Measurements from ENCODE around the gene GCSH.
"Not testable (repeated sequence)": the region's sequence is repeated elsewhere in the genome, so short reads cannot be mapped to it uniquely, and the experiment has no call there.

GCSH gene

DNA sequence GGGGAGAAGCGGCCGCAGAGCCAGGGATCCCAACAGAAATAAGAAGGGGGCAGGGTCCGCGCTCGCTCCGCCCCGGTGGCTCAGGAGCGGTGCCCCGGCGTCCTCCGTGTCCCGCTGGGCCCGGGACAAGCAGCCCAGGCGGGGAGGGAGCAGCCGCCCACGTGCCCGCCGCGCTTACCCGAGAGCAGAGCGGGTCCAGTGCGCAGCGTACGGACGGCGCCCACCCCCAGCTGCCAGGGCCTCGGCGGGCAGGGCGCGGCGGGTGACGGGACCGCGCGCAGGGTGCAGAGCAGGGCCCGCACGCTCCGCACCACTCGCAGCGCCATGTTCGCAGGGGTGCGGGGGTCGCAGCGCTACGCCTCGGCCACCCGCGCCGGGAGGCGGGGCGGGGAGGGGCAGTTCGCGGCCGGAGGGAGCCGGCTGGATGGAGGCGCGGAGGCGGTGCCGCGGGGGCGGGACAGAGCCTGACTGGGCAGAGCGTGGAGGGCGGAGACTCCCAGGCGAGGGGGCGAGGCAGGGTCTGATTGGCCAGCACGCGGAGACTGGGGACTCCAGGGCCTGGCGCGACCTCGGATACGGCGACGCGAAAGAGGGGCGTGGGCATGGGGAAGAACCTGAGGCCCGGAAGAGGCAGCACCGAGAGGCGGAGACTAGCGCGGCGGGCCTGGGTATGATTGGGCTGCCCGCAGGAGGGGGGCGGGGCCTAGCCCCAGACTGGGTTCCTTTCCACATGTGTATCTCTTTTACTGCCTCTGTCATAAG, at the start of gene GCSH:
Gene GCSH, minus strand, starts transcription at position 443 of the 762 bp plus-strand sequence. Its CDS starts 117 bp downstream, at position 326.
- peak; percentile 97 for DNase-seq

DNA sequence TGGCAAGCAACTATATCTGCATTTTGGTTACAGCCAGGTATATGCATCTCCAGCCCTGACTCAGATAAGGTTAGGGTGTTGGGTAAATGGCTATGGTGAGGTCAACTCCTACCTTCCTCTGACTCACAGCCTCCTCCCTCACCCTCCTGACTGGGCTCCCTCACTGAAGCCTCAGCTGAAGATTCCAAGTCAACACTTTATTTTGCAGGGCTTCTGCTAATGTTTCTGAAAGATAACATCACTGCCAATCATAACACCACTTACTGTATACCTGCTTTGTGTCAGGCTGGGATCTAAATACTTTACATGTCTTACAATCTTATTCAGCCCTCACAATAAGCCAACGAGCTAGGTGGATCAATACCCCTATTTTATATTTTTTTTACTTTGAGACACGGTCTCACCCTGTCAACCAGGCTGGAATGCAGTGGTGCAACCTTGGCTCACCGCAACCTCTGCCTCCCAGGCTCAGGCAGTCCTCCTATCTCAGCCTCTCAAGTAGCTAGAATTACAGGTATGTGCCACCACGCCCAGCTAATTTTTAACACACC, 47.8 kb upstream of the GCSH start:
- no peak for DNase-seq

DNA sequence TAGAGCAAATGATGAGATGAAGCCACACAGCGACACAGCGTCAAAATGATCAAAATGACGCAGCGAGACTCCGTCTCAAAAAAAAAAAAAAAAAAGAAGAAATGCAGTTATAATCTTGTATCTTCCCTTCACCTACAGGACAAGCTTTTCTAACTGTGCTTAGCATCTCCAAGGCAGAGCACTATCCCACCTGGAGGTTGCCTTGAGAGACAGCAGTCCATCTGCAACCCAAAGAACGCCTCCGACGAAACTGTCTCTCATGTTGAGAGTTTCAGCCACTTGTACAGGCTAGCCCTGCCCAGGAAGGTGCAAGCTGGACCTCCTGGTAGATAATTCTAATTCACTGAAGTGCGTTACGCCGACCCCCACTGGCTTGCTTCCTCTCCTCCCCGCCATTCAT, 46.7 kb upstream of the GCSH start:
- DNase-seq = no peak

DNA sequence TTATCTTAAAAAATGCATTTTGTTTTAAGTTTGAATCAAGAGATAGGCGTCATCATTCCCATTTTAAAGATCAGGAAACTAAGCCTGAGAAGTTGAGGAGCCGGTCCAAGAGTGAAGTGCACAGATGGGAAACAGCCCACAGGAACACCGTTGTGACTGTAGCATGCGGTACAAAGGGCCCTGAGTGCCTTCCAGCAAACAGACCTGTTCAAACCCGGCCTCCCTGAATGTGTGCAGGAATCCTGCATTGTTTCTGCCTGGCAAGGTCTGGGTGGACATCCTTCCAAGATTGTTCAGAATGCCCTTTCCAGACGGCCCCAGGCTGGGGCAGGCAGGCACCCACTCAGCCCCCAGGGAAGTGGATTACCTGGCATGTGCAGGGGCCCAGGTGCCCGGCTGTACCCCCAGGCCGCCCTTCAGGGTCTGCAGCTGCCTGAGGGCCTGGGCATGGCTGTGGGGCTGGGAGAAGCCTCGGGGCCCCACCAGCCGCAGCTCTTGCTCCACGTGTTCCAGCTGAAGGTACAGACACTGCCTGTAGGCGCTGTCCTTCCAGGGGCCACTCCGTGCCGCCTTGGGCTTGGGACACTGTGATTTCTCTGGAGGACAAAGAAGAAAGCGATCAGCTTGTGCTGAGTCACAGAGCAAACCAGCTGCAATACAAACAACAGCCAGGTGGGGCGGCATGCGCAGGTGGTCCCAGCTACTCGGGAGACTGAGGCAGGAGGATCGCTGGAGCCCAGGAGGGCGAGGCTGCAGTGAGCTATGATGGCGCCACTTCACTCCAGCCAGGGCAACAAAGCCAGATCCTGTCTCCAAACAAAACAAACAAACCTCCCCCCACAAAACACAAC, 45.0 kb upstream of the GCSH start:
- DNase-seq = no peak

DNA sequence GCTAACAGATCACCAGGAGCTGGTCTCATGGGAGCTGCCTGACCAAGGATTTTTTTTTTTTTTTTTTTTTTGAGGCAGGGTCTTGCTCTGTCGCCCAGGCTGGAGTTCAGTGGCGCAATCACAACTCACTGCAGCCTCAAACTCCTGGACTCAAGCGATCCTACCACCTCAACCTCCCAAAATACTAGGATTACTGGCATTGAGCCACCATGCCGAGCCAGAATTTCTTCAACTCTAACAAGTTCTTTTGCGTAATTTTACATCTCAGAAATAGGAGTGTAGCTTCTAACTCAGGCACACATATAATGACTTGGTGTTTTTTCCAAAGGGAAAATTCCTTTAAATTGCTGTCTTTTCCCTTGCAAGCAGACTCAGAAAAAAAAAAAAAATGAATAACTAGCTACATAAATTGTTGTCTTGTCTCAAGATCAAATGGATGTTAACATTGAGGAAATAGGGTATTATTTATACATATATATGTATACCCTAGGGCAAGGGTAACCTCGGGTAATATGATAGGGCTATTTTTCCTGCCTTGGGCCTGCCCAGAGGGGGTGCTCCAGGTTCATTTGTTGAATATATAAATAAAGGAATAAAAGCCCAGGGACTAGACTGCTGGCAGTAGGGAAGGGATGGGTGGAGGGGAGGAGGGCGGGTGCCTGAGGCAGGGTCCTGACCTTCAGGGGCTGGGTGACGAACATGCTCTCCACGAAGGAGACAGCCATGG, 42.8 kb upstream of the GCSH start:
- no peak for DNase-seq

DNA sequence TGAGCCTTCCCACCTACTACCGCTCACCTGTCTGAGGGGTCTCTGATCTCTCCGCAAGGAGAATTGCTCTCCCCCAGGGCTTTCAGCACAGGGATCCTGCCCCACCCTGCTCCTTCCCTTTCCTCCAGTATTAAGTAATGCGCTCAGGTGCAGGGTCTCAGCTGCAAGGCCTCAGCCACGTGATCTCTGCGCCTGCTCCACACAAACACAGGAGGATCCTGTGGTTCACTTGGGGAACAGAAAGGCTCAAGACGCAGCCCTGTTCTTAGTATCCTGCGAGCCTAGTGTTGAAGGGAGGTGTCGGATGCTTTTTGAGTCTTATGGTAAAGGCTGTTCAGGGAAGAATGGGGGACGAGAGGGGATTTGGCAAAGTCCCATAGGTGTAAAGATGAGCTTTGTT, 41.6 kb upstream of the GCSH start:
- DNase-seq = no peak

DNA sequence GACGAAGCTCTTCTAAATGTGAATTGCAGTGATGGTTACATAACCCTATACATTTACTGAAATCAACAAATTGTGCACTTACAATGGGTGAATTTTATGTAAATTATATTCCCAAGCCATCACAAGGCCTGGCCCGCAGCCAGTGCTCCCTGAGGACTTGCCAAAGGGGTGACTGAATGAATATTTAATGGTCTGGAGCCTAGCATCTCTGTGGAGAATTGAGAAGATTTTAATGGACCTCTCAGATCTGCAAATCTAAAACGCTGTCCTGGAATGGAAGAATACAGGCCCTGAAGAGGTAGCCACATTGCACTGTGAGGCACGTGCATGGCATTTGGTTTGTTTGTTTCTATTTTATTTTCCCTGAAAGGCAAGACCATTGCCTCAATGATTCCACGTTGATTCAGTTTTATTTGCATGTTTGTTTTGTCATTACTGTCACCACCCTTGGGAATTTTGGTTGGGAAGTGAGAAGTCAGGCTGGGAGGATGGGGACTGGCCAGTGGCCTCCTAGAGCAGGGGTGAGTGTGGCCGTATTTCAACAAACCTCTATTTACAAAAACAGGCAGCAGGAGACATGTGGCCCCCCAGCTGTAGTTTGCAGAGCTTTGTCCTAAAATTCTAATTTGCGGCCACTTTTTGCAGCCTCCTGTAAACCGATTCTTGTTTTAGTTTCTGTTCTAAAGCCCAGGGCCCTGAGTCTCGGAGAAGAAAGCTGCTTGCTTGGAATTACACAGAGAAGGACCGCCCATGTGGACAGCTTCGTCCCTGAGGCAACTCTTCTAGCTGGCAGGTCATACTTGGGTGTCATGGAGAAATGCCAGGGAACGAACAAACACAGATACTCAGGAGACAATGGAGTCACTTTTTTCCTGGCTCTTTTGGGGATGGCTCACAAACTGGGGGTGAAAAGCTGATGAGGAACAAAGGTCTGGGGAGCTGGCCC, 40.5 kb upstream of the GCSH start:
- no peak for DNase-seq

DNA sequence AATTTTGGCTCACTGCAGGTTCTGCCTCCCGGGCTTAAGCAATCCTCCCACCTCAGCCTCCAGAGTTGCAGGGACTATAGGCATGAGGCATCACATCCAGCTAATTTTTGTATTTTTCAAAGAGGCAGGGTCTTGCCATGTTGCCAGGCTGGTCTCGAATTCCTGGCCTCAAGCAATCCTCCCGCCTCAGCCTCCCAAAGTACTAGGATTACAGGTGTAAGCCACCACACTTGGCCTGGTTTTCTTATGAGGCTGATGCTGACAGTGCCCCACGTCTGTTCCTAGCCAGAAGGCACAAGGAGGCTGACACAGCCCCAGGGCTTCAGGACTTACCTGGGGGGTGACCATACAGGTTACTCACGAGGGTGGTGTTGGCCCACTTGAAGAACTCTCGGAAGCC, 33.9 kb upstream of the GCSH start:
- no peak for DNase-seq

DNA sequence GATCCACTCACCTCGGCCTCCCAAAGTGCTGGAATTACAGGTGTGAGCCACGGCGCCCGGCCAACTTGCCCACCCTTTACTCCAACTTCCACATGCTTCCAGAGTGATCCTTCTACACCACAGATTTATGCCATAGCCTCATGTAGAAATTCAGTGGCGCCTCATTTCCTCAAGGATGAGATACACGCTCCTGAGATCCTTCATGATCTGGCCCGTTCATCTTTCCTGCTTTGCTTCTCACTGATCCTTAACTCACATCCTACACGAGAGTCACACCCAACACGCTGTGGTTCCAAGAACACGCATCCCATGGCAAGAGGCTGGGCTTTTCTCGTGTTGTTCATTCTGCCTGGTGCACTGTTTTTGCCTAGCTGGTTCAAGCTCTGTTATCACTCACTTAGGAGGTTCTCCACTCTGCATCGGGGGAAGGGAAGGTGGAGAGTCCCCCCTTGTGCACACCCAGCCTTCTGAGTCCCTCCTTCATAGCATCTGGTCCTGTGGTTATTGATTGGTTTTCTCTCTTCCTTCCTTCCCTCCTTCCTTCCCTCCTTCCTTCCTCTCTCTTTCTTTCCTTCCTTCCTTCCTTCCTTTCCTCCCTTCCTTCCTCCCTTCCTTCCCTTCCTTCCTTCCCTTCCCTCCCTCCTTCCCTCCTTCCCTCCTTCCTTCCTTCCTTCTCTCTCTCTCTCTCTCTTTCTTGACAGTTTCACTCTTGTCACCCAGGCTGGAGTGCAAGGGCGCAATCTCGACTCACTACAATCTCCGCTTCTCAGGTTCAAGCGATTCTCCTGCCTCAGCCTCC, 32.7 kb upstream of the GCSH start:
- DNase-seq = no peak

DNA sequence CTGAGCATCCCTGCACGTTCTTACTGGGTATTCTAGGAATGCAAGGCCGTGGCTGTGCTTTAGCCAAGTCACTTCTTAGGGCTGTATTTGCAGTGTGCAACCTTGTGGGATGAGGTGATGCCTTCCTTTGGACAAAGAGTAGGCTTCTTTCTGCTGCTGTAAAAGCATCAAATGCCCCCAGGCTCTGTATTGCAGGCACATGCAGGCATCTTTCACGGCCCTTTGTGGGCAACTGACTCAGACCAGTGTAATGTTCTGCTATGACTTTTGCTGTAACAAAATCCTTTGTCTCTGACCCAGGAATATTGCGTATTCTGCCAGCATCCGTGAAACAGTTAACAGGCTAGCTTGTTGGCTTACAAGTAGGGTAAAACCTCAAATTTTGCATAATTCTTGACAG, 30.9 kb upstream of the GCSH start:
- DNase-seq = no peak

DNA sequence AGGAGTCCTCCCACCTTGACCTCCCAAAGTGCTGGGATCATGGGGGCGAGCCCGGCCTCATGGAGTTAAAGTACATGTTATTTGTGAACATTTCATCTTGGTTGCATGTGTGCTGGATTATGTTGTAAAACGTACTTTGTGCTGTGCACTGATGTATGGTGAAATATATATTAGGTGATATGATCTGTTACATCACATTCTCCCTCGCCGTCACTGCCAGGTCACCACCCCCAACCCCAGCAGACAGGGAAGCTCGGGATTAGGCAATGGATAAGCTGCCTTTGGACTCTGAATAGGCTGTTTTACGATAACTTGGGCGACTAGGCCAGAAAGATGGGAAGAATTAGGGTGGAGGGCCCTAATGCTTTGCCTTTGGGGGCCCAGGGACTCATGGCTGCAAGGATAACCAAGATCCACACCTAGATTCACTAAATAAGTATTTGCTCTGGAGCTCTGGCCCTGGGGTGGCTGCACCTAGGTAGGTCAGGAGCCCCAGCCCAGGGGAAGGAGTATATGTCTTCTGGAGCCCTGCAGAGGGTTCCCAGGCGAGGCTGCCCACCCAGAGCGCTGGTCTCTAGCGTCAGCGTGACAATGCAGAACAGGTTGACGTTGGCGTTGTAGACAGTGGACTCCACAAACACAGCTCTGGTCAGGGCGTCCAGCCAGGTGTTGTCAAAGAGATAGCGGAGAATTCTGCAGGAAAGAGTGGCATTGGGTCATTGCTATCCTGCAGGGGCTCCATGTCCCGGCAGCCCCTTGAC, 27.1 kb upstream of the GCSH start:
- no peak for DNase-seq

DNA sequence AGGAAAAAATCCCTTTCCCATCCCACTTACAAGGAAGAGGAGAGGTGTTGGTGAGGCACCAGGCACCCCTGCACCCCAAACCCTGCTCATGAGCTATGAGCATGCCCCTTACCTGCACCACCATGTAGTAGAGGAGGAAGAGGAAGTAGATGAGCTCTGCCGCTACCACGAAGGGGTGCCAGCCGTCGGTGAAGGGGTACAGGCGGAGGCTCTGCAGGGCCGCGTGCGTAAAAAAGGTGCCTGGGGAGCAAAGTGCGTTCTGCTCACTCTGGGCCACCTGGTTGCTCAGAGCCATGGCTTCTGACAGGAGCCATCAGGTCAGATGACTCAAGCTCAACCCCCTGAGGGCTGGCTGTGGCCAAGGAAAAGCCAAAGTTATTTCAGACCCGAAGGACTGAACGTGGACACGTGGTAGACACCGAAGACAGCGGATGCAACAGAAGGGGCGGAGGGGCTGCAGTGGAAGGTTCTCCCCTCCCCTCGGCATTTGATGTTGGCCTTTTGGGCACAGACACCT, 25.3 kb upstream of the GCSH start:
- DNase-seq = no peak

DNA sequence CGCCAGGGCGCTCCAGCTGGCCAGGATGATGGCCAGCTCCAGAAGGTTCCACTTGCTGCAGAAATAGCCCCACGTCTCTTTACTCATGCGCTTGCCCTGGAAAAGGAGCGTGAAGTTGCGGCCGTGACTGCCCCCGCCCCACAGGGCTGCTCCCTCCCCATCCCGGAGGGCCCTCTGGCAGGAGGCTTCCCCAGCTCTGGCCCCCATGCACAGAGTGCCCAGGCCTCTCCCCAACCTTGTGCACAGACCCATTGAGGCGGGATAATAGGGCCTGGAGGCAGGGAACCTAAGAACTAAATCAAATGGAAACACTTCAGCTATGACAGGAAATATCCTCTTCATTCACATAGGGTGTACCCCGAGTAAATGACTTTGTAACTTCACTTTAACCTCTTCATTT, 21.2 kb upstream of the GCSH start:
- DNase-seq = no peak

DNA sequence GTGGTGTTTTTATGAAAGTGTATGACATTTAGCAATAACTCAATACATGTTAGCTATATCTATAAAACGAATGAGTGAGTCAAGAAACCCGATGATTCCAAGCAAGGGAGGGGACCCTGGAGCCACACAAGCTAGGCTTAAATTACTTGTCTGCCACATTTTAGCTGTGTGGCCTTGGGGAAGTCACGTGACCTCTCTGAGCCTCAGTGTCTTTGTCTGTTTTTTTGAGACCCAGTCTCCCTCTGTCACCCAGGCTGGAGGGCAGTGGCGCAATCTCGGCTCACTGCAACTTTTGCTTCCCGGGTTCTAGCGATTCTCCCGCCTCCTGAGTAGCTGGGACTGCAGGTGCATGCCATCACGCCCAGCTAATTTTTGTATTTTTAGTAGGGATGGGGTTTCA, 20.1 kb upstream of the GCSH start:
- no peak for DNase-seq

DNA sequence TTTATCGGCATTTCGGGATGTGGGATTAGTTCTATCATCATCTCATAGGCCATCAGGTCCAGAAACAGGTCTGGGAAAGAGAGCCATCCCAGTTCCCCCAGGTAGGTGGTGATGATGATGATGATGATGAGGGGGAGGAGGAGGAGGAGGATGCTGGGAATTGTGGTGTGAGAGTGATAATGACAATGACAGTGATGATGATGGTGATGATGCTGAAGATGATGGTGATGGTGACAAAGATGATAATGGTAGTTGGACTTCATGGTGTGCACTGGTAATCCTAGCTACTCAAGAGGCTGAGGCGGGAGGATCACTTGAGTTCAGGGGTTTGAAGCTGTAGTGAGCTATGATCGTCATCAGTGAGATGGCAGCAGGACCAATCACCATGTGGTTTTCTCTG, 16.3 kb upstream of the GCSH start:
- DNase-seq = no peak

DNA sequence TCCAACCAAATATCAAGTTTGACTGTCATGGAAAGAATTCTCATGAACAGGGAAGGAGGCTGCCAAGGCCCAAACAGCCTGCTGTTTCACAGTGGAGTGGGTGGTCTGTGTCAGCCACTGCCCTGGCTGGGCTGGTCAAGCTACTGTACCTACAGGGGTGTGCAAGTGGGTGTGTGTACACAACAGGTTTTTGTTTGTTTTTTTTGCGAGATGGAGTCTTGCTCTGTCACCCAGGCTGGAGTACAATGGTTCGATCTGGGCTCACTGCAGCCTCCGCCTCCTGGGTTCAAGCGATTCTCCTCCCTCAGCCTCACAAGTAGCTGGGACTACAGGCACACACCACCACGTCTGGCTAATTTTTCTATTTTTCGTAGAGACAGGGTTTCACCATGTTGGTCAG, 13.1 kb upstream of the GCSH start:
- not testable (repeated sequence) for DNase-seq

DNA sequence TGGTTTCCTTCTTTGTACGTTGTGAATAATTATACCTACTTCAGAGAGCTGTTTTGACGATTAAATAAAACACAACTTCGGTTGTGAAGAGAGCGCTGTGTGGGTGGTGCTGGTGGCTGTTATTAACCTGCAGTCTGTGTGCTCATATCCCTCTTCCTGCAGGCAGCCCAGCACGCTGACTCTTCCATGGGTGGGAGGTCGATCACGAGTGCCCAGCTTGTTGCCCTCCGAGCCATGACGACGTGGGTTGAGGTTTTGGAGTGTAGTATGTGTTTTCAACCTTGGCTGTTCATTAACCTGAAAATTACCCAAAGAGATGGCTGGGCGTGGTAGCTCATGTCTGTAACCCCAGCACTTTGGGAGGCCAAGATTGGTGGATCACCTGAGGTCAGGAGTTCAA, 11.3 kb upstream of the GCSH start:
- DNase-seq = no peak

DNA sequence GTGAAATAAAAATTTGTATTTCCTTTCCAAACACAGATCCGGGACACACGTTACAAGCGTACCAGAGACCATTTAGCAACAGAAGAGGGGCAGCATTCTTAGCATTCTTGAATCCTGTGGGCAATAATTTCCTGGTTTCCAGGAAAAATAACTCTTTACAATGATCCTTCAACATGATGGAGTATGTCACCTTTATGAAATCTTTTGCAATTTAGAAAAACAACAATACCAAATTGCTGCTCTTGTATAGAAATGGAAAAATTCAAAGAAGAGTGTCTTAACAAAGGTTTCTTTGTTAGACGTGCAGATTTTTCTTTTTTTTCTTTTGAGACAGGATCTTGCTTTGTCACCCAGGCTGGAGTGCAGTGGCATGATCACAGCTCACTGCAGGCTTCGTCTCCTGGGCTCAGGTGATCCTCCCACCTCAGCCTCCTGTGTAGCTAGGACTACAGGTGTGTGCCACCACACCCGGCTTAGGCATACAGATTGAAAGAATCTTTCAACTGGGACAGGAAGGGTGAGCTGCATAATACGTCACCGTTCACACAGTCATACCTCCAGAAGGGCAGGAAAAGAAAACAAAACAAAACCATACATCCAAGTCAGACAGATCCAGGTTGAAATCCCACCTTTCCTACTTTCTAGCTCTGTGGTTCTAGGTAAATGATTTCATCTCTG, 10.8 kb upstream of the GCSH start:
- DNase-seq = no peak

DNA sequence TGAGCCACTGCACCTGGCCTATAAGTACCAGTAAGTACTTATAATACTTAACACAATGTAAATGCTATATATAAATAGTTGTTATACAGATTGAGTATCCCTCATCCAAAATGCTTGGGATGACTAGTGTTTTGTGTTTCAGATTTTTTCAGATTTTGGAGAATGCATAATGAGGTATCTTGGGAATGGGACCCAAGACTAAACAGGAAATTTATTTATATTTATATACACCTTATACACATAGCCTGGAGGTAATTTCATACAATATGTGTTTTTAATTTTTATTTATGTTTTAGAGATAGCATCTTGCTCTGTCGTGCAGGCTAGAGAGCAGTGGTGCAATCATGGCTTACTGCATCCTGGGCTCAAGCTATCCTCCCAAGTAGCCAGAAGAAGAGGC, 9.8 kb upstream of the GCSH start:
- DNase-seq = no peak

DNA sequence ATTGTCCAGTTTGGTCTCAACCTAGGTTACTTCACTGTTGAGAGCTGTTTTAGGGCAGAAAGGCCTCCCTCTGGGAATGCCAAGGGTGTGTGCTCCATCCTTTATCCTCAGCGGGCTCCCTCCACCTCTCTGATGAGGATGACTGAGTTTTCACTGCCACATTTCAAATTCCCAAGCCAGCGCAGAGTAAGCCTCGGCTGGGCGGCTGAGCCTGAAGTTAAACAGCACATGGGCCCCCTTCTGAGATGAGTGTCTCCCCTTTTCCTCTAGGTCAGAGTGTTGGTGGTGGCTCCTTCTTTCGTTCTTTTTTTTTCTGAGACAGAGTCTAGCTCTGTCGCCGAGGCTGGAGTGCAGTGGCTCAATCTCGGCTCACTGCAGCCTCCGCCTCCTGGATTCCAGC, 5.5 kb upstream of the GCSH start:
- no peak for DNase-seq
